H1 (cell line): ENCODE data around the gene DCP1B. TPM values are rescaled to one million over a fixed set of nuclear protein-coding genes. Genes with fewer than 3 reads are reported as not detected.

ENCODE experiments used
- CTCF ChIA-PET: fragments of 300-600 bp; sonication (Branson Sonifier 250); formaldehyde crosslinking; loops from one replicate; lab custom pipeline; 2021; ENCODE audit not compliant: partially characterized antibody; lab: Charles Lee
- POLR2A ChIA-PET: fragments of 300-600 bp; sonication (Branson Sonifier 250); formaldehyde crosslinking; loops from one replicate; lab custom pipeline; 2021; ENCODE audit warnings: inconsistent platforms; ENCODE audit not compliant: partially characterized antibody; lab: Charles Lee
- DNase-seq, 2 experiments: peaks; one replicate each; pipeline versions ENCODE4 v3.0.0 to v3.0.0-alpha.2; 2010 to 2022; ENCODE audit warnings: low spot score in 2 of 2, low read depth in 1 of 2, mixed read lengths in 1 of 2
- FAIRE-seq: peaks from 2 replicates; lab custom pipeline; 2011; peaks lifted over from hg19 to GRCh38; lab: Jason Lieb, UNC
- H2AFZ ChIP-seq: 2 replicates; pipeline ENCODE4 v1.8.1; 2012; ENCODE audit warnings: low read length, inconsistent platforms
- H2AK5ac ChIP-seq: 2 replicates; pipeline ENCODE4 v1.6.1; 2013; ENCODE audit warnings: low read depth, low read length
- H2BK120ac ChIP-seq: replicated peaks from 2 replicates; pipeline ENCODE3; 2013; ENCODE audit warnings: low read depth, low read length, inconsistent platforms
- H2BK12ac ChIP-seq: 2 replicates; pipeline ENCODE4 v1.6.1; 2013; ENCODE audit warnings: low read depth, low read length
- H2BK15ac ChIP-seq: 2 replicates; pipeline ENCODE4 v1.6.1; 2013; ENCODE audit warnings: low read length
- H2BK20ac ChIP-seq: 2 replicates; pipeline ENCODE4 v1.6.1; 2013; ENCODE audit warnings: low read length
- H2BK5ac ChIP-seq: 2 replicates; pipeline ENCODE4 v1.6.1; 2013; ENCODE audit warnings: low read depth, low read length
- H3K14ac ChIP-seq: 2 replicates; pipeline ENCODE4 v1.6.1; 2013; ENCODE audit warnings: inconsistent platforms; ENCODE audit not compliant: insufficient read length
- H3K18ac ChIP-seq: 2 replicates; pipeline ENCODE4 v1.6.1; 2013; ENCODE audit warnings: low read length; ENCODE audit errors: extremely low read depth
- H3K23ac ChIP-seq: 2 replicates; pipeline ENCODE4 v1.6.1; 2013; ENCODE audit warnings: inconsistent platforms; ENCODE audit not compliant: insufficient read length
- H3K23me2 ChIP-seq: 2 replicates; pipeline ENCODE4 v1.6.1; 2013; ENCODE audit warnings: low read depth, low read length
- H3K27ac ChIP-seq: 2 replicates; pipeline ENCODE4 v1.6.1; 2011; ENCODE audit warnings: low read depth, low read length, inconsistent platforms
- H3K27me3 ChIP-seq, 4 experiments: replicated peaks in 1 of 4; 1 replicate in 1 of 4; 2 replicates in 3 of 4; pipeline versions ENCODE4 v1.6.1 to v1.8.1; 2011 to 2013; ENCODE audit warnings: low read length in 3 of 4, mild to moderate bottlenecking in 3 of 4, inconsistent platforms in 2 of 4, mixed read lengths in 2 of 4, moderate library complexity in 1 of 4; ENCODE audit not compliant: control insufficient read depth in 3 of 4, insufficient read depth in 3 of 4; ENCODE audit errors: extremely low read depth in 1 of 4
- H3K36me3 ChIP-seq, 4 experiments: 2 replicates each; pipeline versions ENCODE4 v1.6.1 to v1.8.1; 2011 to 2013; ENCODE audit warnings: mild to moderate bottlenecking in 4 of 4, low read length in 3 of 4, moderate library complexity in 2 of 4, control low read depth in 1 of 4, inconsistent platforms in 1 of 4; ENCODE audit not compliant: insufficient read depth in 4 of 4, control insufficient read depth in 2 of 4
- H3K4ac ChIP-seq: replicated peaks from 2 replicates; pipeline ENCODE3; 2013; ENCODE audit warnings: low read length, low read depth, mixed read lengths, inconsistent platforms; ENCODE audit not compliant: insufficient read length
- H3K4me1 ChIP-seq, 4 experiments: replicated peaks in 1 of 4; 1 replicate in 1 of 4; 2 replicates in 3 of 4; pipeline versions ENCODE4 v1.6.1 to v1.8.1; 2011 to 2013; ENCODE audit warnings: low read length in 3 of 4, inconsistent platforms in 2 of 4, mixed read lengths in 1 of 4; ENCODE audit not compliant: insufficient read depth in 4 of 4, control insufficient read depth in 3 of 4
- H3K4me2 ChIP-seq, 2 experiments: 2 replicates each; pipeline versions ENCODE4 v1.6.1 to v1.8.1; 2011 to 2013; ENCODE audit warnings: low read depth in 2 of 2, low read length in 2 of 2, control low read depth in 1 of 2, inconsistent platforms in 1 of 2, mild to moderate bottlenecking in 1 of 2; ENCODE audit not compliant: insufficient read depth in 1 of 2
- H3K4me3 ChIP-seq, 4 experiments: fragments of 200-600, 300-600 bp in 1 of 4; sonication (generic), shearing (Covaris generic), sonication (Bioruptor Twin) in 1 of 4; 2 replicates each; pipeline versions ENCODE4 v1.5.1 to v1.8.1; 2011 to 2016; ENCODE audit warnings: low read length in 4 of 4, low read depth in 3 of 4, control low read depth in 2 of 4, inconsistent platforms in 2 of 4, mild to moderate bottlenecking in 2 of 4, mixed read lengths in 1 of 4, moderate library complexity in 1 of 4; ENCODE audit not compliant: insufficient read depth in 2 of 4; ENCODE audit errors: extremely low read depth in 1 of 4
- H3K56ac ChIP-seq: replicated peaks from 2 replicates; pipeline ENCODE3; 2013; ENCODE audit warnings: low read depth, mild to moderate bottlenecking, mixed read lengths, low read length, inconsistent platforms; ENCODE audit not compliant: insufficient read length
- H3K79me1 ChIP-seq: 2 replicates; pipeline ENCODE4 v1.6.1; 2013; ENCODE audit warnings: low read depth, low read length, control low read depth
- H3K79me2 ChIP-seq, 2 experiments: 2 replicates each; pipeline versions ENCODE4 v1.6.1 to v1.8.1; 2012 to 2013; ENCODE audit warnings: low read length in 2 of 2, mild to moderate bottlenecking in 2 of 2, inconsistent platforms in 1 of 2; ENCODE audit not compliant: insufficient read depth in 2 of 2, control insufficient read depth in 1 of 2
- H3K9ac ChIP-seq, 4 experiments: replicated peaks in 1 of 4; 1 replicate in 1 of 4; 2 replicates in 3 of 4; pipeline versions ENCODE4 v1.6.1 to v1.8.1; 2011 to 2013; ENCODE audit warnings: low read depth in 3 of 4, low read length in 3 of 4, control low read depth in 2 of 4, mild to moderate bottlenecking in 2 of 4, moderate library complexity in 2 of 4, inconsistent platforms in 1 of 4; ENCODE audit errors: extremely low read depth in 1 of 4
- H3K9me3 ChIP-seq, 2 experiments: 2 replicates each; pipeline versions ENCODE4 v1.6.1 to v1.8.1; 2012 to 2013; ENCODE audit warnings: mild to moderate bottlenecking in 2 of 2, moderate library complexity in 2 of 2, control low read depth in 1 of 2, inconsistent platforms in 1 of 2, low read depth in 1 of 2, low read length in 1 of 2, mixed read lengths in 1 of 2; ENCODE audit not compliant: insufficient read depth in 2 of 2
- H4K20me1 ChIP-seq, 2 experiments: replicated peaks in 1 of 2; 2 replicates each; pipeline versions ENCODE3 to v1.8.1; 2011 to 2013; ENCODE audit warnings: inconsistent platforms in 2 of 2, low read length in 2 of 2, mild to moderate bottlenecking in 1 of 2; ENCODE audit not compliant: insufficient read depth in 2 of 2, control insufficient read depth in 1 of 2
- H4K5ac ChIP-seq: 2 replicates; pipeline ENCODE4 v1.6.1; 2013; ENCODE audit warnings: low read length, low read depth, mixed read lengths, inconsistent platforms; ENCODE audit not compliant: insufficient read length
- H4K8ac ChIP-seq: 2 replicates; pipeline ENCODE4 v1.8.0; 2013; ENCODE audit warnings: mild to moderate bottlenecking, moderate library complexity, low read length, inconsistent platforms; ENCODE audit not compliant: insufficient read depth; ENCODE audit errors: extremely low read depth
- H4K91ac ChIP-seq: replicated peaks from 2 replicates; pipeline ENCODE3; 2013; ENCODE audit warnings: low read length, mixed read lengths, inconsistent platforms; ENCODE audit not compliant: insufficient read length
- ASH2L ChIP-seq: fragments of 200-600, 300-600 bp; sonication (generic); IDR thresholded peaks from one replicate; pipeline ENCODE4 v1.7.1; 2017; ENCODE audit warnings: low read length
- ATF2 ChIP-seq: IDR thresholded peaks from 2 replicates; pipeline ENCODE4 v1.6.1; 2012; ENCODE audit warnings: low read length, inconsistent platforms
- BACH1 ChIP-seq: IDR thresholded peaks from 2 replicates; pipeline ENCODE4 v1.6.1; 2012; ENCODE audit warnings: low read length, improper control_type of control experiment
- BCL11A ChIP-seq, 2 experiments: IDR thresholded peaks; one replicate each; pipeline ENCODE4 v1.6.1; 2011; ENCODE audit warnings: low read depth in 2 of 2, low read length in 2 of 2, mild to moderate bottlenecking in 2 of 2
- FOSL1 ChIP-seq: IDR thresholded peaks from 2 replicates; pipeline ENCODE4 v1.6.1; 2011; ENCODE audit warnings: mild to moderate bottlenecking, low read depth, low read length, moderate library complexity; ENCODE audit not compliant: insufficient read depth
- MAFK ChIP-seq: IDR thresholded peaks from 2 replicates; pipeline ENCODE4 v1.6.1; 2012; ENCODE audit warnings: low read depth, mild to moderate bottlenecking, improper control_type of control experiment, low read length
- MAX ChIP-seq: IDR thresholded peaks from 2 replicates; pipeline ENCODE4 v1.6.1; 2012; ENCODE audit warnings: inconsistent platforms
- NANOG ChIP-seq: IDR thresholded peaks from 2 replicates; pipeline ENCODE4 v1.6.1; 2011; ENCODE audit warnings: low read length, low read depth, mild to moderate bottlenecking, inconsistent platforms; ENCODE audit not compliant: insufficient read depth, poor library complexity, severe bottlenecking
- TAF1 ChIP-seq: IDR thresholded peaks from 2 replicates; pipeline ENCODE4 v1.6.1; 2011; ENCODE audit warnings: mild to moderate bottlenecking, low read depth, low read length
- TEAD4 ChIP-seq: IDR thresholded peaks from 2 replicates; pipeline ENCODE4 v1.6.1; 2012; ENCODE audit warnings: low read depth, low read length, inconsistent platforms, mixed read lengths
- WGBS, 2 experiments: shearing (Covaris generic) in 1 of 2; methylation state at CpG; one replicate each; pipeline versions ENCODE4 v1.1.6 to v1.1.7; 2013 to 2015; ENCODE audit warnings: low lambda C conversion rate in 2 of 2, mixed read lengths in 2 of 2, inconsistent platforms in 1 of 2, low coverage in 1 of 2, missing lambda C conversion rate in 1 of 2; ENCODE audit not compliant: insufficient replicate concordance in 2 of 2, insufficient coverage in 1 of 2, insufficient read length in 1 of 2; ENCODE audit errors: extremely low coverage in 1 of 2, missing lambda C conversion rate in 1 of 2; 5-methylcytosine and 5-hydroxymethylcytosine counted together
- polyA plus RNA-seq, 7 experiments: library from polyadenylated mRNA; depleted of rRNA in 3 of 7; stranded (reverse) in 5 of 7; unstranded in 2 of 7; fragments of >200 nt in 5 of 7; fragments of 200-250 nt in 2 of 7; gene quantifications; 1 replicate in 5 of 7; 2 replicates in 1 of 7; 4 replicates in 1 of 7; pipeline versions ENCODE4 v1.2.1 to v1.2.3, GENCODE V29; 2011 to 2013; ENCODE audit warnings: missing spikeins in 2 of 7, mixed read lengths in 2 of 7
- total RNA-seq: library from RNA; stranded (reverse); fragmentation: NEBNext Ultra II Directional; extraction: Animal tissue kit (Norgen Biotek cat#: 25700); gene quantifications from 2 replicates; pipeline ENCODE4 v1.2.1, GENCODE V29; 2021

Gene DCP1B
- total and polyA plus RNA-seq, 2 of the 8 experiments (the other 6 are each of a cell fraction or from before 2014, with no cell fraction given): 14.8 to 29.0 TPM

DNA sequence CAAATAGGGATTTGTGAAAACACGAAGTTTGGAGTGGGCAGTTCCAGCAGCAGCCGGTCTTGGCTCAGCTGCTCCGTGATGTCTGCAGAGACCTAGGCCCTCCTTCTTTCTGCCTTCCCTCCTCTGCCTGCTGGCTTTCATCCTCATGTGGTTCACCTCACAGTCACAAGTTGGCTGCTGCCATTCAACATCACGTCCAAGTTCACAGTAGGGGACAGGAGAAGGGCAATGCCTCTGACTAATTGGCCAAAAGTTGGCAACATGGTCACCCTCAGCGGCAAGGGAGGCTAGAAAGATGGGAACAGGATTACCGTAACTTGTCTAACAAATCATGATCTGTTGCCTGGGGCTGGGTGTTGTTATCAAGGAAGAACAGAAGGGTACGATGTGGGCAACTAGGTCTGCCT, 78.0 kb downstream of the DCP1B start:
- H3K36me3 ChIP-seq: no peaks in the 10 kb centered on the region
- no peak overlapping the region for H3K4ac ChIP-seq
- no peak overlapping the region for H3K4me3 ChIP-seq
- H2BK20ac ChIP-seq: no peak overlapping the region
- no peaks in the 10 kb centered on the region for H4K20me1 ChIP-seq
- no peak overlapping the region for H3K4me2 ChIP-seq
- H2BK5ac ChIP-seq: no peak overlapping the region
- no peak overlapping the region for H3K23ac ChIP-seq
- H3K14ac ChIP-seq: no peak overlapping the region
- H3K9ac ChIP-seq: no peak overlapping the region
- DNase-seq (peak in 1 of 2 experiments; percentile 34), FAIRE-seq (no peak)
- peaks cover 0 to 2% (median 0%) of the 10 kb centered on the region in 4 experiments; a peak in 1 of 7 replicates for H3K4me1 ChIP-seq
- H2BK12ac ChIP-seq: no peak overlapping the region
- no peak overlapping the region for H2BK15ac ChIP-seq
- no peaks in the 10 kb centered on the region; the same call in 1 of the 2 replicates for H3K79me1 ChIP-seq
- no peaks in the 10 kb centered on the region for H3K79me2 ChIP-seq
- POLR2A ChIA-PET: no interaction called here
- H4K5ac ChIP-seq: no peak overlapping the region
- H2AK5ac ChIP-seq: 0 out of 2 replicates have a peak overlapping the region, but pooled peaks have one; percentile 9
- no peak overlapping the region for H2AFZ ChIP-seq
- H3K27ac ChIP-seq: no peak overlapping the region
- 91% methylated on average over 7 of the region's 7 CpGs; no CpG with 5 or more reads in 1 of the 2 experiments for WGBS, 2 experiments
- H3K18ac ChIP-seq: no peak overlapping the region
- H4K91ac ChIP-seq: no peak overlapping the region
- no peaks in the 10 kb centered on the region for H3K9me3 ChIP-seq
- no peak overlapping the region for H4K8ac ChIP-seq
- H3K23me2 ChIP-seq: no peaks in the 10 kb centered on the region
- TF ChIP-seq NANOG (no peak), ATF2 (no peak), MAFK (no peak), BACH1 (no peak), BCL11A (IDR thresholded peaks at IDR 0.05; ENCODE audit: low read depth in 2 of 2, low read length in 2 of 2) (no peak), TAF1 (no peak), TEAD4 (no peak), ASH2L (no peak), MAX (no peak), FOSL1 (no peak)
- no peak overlapping the region for H3K56ac ChIP-seq
- no peak overlapping the region for H2BK120ac ChIP-seq
- CTCF ChIA-PET: interaction anchor here (0.7 to 1.9 kb wide), 5 partner anchors 14 to 364 kb away, joined by 3 to 11 read pairs (median 4); no protein-coding TSS in a partner anchor
- H3K27me3 ChIP-seq: no peaks in the 10 kb centered on the region; a peak in 1 of 7 replicates
